ENCODE results near the gene RNPS1. TPM values are rescaled to one million over a fixed set of nuclear protein-coding genes. Genes with fewer than 3 reads are reported as not detected.

Gene RNPS1
- total and polyA plus RNA-seq, 12 donors, result 83.5 to 176 (median 110) TPM

GRCh38 chr16:2216330-2216729 is 51.6 kb downstream of the RNPS1 start:
- no peak for DNase-seq
- H3K27ac ChIP-seq, result no peak overlapping the region
- H3K36me3 ChIP-seq (replicated peaks in 1 of 2), result no peaks in the 10 kb centered on the region
- no peaks in the 10 kb centered on the region for H3K27me3 ChIP-seq
- no peaks in the 10 kb centered on the region for H3K9me3 ChIP-seq (replicated peaks in 1 of 3)
- intact Hi-C loops (cut with DNase I), result no loop called here
- 93 to 100% (median 96%) methylated on average over 4 of the region's 4 CpGs for WGBS, 4 donors
- H3K4me3 ChIP-seq, result no peak overlapping the region
- peaks cover 24 to 28% of the 10 kb centered on the region in 2 donors for H3K4me1 ChIP-seq (replicated peaks in 1 of 2)
- TF ChIP-seq CTCF (IDR thresholded peaks at IDR 0.05) (no peak), POLR2A (IDR thresholded peaks at IDR 0.05) (no peak)

- Histone ChIP-seq H3K27me3 (no peaks in the 10 kb centered on the region), H3K4me1 (replicated peaks in 1 of 2) (peaks cover 24 to 28% of the 10 kb centered on the region in 2 donors), H3K27ac (peak within 1 kb of the TSS; percentile 90 to 97 (median 96)), H3K9me3 (replicated peaks in 1 of 3) (no peaks in the 10 kb centered on the region), H3K4me3 (peak within 1 kb of the TSS; percentile 40 to 86 (median 50)), H3K36me3 (replicated peaks in 1 of 2) (peaks cover 0 to 5% of the 10 kb centered on the region in 2 donors)
- WGBS, 4 donors, result 0% methylated on average over 46 to 47 of the region's 48 CpGs; no CpG with 5 or more reads in 2 of the 4 donors
- no peak for DNase-seq
- intact Hi-C loops (cut with DNase I), result no loop called here
- no peak for TF ChIP-seq POLR2A (IDR thresholded peaks at IDR 0.05)
- peak in 1 of 6 experiments; percentile 1 for TF ChIP-seq CTCF (IDR thresholded peaks at IDR 0.05)
These were observed 53.3 kb downstream of the RNPS1 start, which contains the start of gene PGP for GRCh38 chr16:2214719-2214968. Gene PGP (minus strand): TSS chr16:2214840. CDS start chr16:2214777, 63 bp downstream.

GRCh38 chr16:2213817-2214718 is 53.9 kb downstream of the RNPS1 start:
- Histone ChIP-seq H3K9me3 (replicated peaks in 1 of 3) (no peaks in the 10 kb centered on the region), H3K27me3 (no peaks in the 10 kb centered on the region), H3K4me3 (peak overlapping the region; percentile 25 to 86 (median 42)), H3K4me1 (replicated peaks in 1 of 2) (peaks cover 24 to 28% of the 10 kb centered on the region in 2 donors), H3K27ac (peak overlapping the region in 4 of 5 donors; percentile 79 to 95 (median 86)), H3K36me3 (replicated peaks in 1 of 2) (peaks cover 0 to 11% of the 10 kb centered on the region in 2 donors)
- DNase-seq, result no peak
- intact Hi-C loops (cut with DNase I), result no loop called here
- 1 to 4% (median 2%) methylated on average over 13 to 98 of the region's 98 CpGs for WGBS, 4 donors
- TF ChIP-seq POLR2A (IDR thresholded peaks at IDR 0.05) (peak; percentile 52 to 59), CTCF (IDR thresholded peaks at IDR 0.05) (peak in 1 of 6 experiments; percentile 1)

GRCh38 chr16:2212362-2213324 is 55.3 kb downstream of the RNPS1 start:
- WGBS, 4 donors, result 39 to 62% (median 49%) methylated on average over 12 to 19 of the region's 19 CpGs
- intact Hi-C loops (cut with DNase I), result no loop called here

More at GRCh38 chr16:2212362-2213324, 55.3 kb downstream of the RNPS1 start:
- Histone ChIP-seq H3K4me3 (no peak overlapping the region), H3K36me3 (replicated peaks in 1 of 2) (peaks cover 0 to 26% of the 10 kb centered on the region in 2 donors), H3K27ac (peak overlapping the region; percentile 36 to 72 (median 42)), H3K27me3 (no peaks in the 10 kb centered on the region), H3K9me3 (replicated peaks in 1 of 3) (no peaks in the 10 kb centered on the region), H3K4me1 (replicated peaks in 1 of 2) (peaks cover 24 to 28% of the 10 kb centered on the region in 2 donors)
- DNase-seq, result peak in 6 of 7 donors; percentile 45 to 78 (median 70)
- no peak for TF ChIP-seq CTCF (IDR thresholded peaks at IDR 0.05)
- TF ChIP-seq POLR2A (IDR thresholded peaks at IDR 0.05), result peak in 1 of 2 donors; percentile 25

Measured in adrenal gland (tissue), 12 donors.